Trophoblast cell (in vitro differentiated cells and primary cell): ENCODE measurements around the gene FOXRED1.

Source experiments
- DNase-seq, 2 donors: peaks; one replicate each; pipeline ENCODE4 v3.0.0-alpha.2; 2016
- H2AFZ ChIP-seq: 2 replicates; pipeline ENCODE4 v1.6.1; 2013; ENCODE audit warnings: low read length, moderate library complexity, mild to moderate bottlenecking; ENCODE audit not compliant: insufficient read depth, poor library complexity
- H2AK5ac ChIP-seq: 2 replicates; pipeline ENCODE4 v1.6.1; 2013; ENCODE audit warnings: mild to moderate bottlenecking, low read length
- H2BK120ac ChIP-seq: 2 replicates; pipeline ENCODE4 v1.6.1; 2013; ENCODE audit warnings: low read length, mild to moderate bottlenecking, moderate library complexity; ENCODE audit not compliant: insufficient read depth, poor library complexity
- H2BK12ac ChIP-seq: 2 replicates; pipeline ENCODE4 v1.6.1; 2013; ENCODE audit warnings: mild to moderate bottlenecking, low read length, moderate library complexity
- H2BK5ac ChIP-seq: 2 replicates; pipeline ENCODE4 v1.6.1; 2013; ENCODE audit warnings: low read length, low read depth, moderate library complexity, mild to moderate bottlenecking; ENCODE audit not compliant: poor library complexity
- H3K14ac ChIP-seq: 2 replicates; pipeline ENCODE4 v1.6.1; 2013; ENCODE audit warnings: mild to moderate bottlenecking, low read length
- H3K18ac ChIP-seq: 2 replicates; pipeline ENCODE4 v1.6.1; 2013; ENCODE audit warnings: mild to moderate bottlenecking, low read length
- H3K23ac ChIP-seq: 2 replicates; pipeline ENCODE4 v1.6.1; 2013; ENCODE audit warnings: low read length
- H3K27ac ChIP-seq: 2 replicates; pipeline ENCODE4 v1.5.1; 2013; ENCODE audit warnings: low read depth, mild to moderate bottlenecking, inconsistent platforms, low read length, moderate library complexity
- H3K27me3 ChIP-seq: 2 replicates; pipeline ENCODE4 v1.6.1; 2013; ENCODE audit warnings: inconsistent platforms, mild to moderate bottlenecking, low read length, moderate library complexity; ENCODE audit not compliant: insufficient read depth
- H3K36me3 ChIP-seq, 2 experiments: 1 replicate in 1 of 2; 2 replicates in 1 of 2; pipeline ENCODE4 v1.6.1; 2013; ENCODE audit warnings: low read length in 2 of 2, mild to moderate bottlenecking in 2 of 2, moderate library complexity in 1 of 2; ENCODE audit not compliant: insufficient read depth in 2 of 2, control insufficient read depth in 1 of 2
- H3K4ac ChIP-seq: 2 replicates; pipeline ENCODE4 v1.6.1; 2013; ENCODE audit warnings: low read depth, mild to moderate bottlenecking, low read length, moderate library complexity
- H3K4me1 ChIP-seq, 2 experiments: 1 replicate in 1 of 2; 2 replicates in 1 of 2; pipeline ENCODE4 v1.6.1; 2013; ENCODE audit warnings: low read length in 2 of 2, mild to moderate bottlenecking in 2 of 2, moderate library complexity in 1 of 2; ENCODE audit not compliant: insufficient read depth in 2 of 2, control insufficient read depth in 1 of 2
- H3K4me2 ChIP-seq: 2 replicates; pipeline ENCODE4 v1.6.1; 2013; ENCODE audit warnings: inconsistent platforms, mild to moderate bottlenecking, low read length, moderate library complexity
- H3K4me3 ChIP-seq: 2 replicates; pipeline ENCODE4 v1.5.1; 2013; ENCODE audit warnings: mild to moderate bottlenecking, low read depth, low read length, inconsistent platforms
- H3K79me1 ChIP-seq: one replicate; pipeline ENCODE4 v1.6.1; 2013; ENCODE audit warnings: low read length
- H3K79me2 ChIP-seq: 2 replicates; pipeline ENCODE4 v1.6.1; 2013; ENCODE audit warnings: low read length, mild to moderate bottlenecking; ENCODE audit not compliant: control insufficient read depth, insufficient read depth, poor library complexity
- H3K9ac ChIP-seq: 2 replicates; pipeline ENCODE4 v1.6.1; 2013; ENCODE audit warnings: mild to moderate bottlenecking, low read length
- H3K9me3 ChIP-seq: 2 replicates; pipeline ENCODE4 v1.6.1; 2013; ENCODE audit warnings: low read depth, mild to moderate bottlenecking, control low read depth, inconsistent platforms, low read length; ENCODE audit not compliant: insufficient read depth
- H4K12ac ChIP-seq: 2 replicates; pipeline ENCODE4 v1.6.1; 2013; ENCODE audit warnings: low read depth, mild to moderate bottlenecking, low read length, moderate library complexity
- H4K8ac ChIP-seq: 2 replicates; pipeline ENCODE4 v1.6.1; 2013; ENCODE audit warnings: low read depth, mild to moderate bottlenecking, low read length, moderate library complexity
- H4K91ac ChIP-seq: one replicate; pipeline ENCODE4 v1.6.1; 2013; ENCODE audit warnings: low read depth, mild to moderate bottlenecking, low read length, moderate library complexity
- WGBS: extraction: QIAGEN DNeasy Blood & Tissue Kit; methylation state at CpG from one replicate; pipeline ENCODE4 v1.1.7; 2013; ENCODE audit warnings: missing lambda C conversion rate; ENCODE audit not compliant: insufficient read length, insufficient coverage; ENCODE audit errors: extremely low coverage; 5-methylcytosine and 5-hydroxymethylcytosine counted together

FOXRED1 gene

GRCh38 chr11:126293726-126294125, 24.8 kb downstream of the FOXRED1 start:
- Histone ChIP-seq H3K4me2 (no peak overlapping the region), H3K9ac (no peak overlapping the region), H3K18ac (no peak overlapping the region), H3K36me3 (peaks cover 16 to 22% of the 10 kb centered on the region in 2 experiments), H4K8ac (no peak overlapping the region), H2BK120ac (no peak overlapping the region), H3K9me3 (no peaks in the 10 kb centered on the region), H4K12ac (no peak overlapping the region), H2BK5ac (no peak overlapping the region), H3K79me1 (no peaks in the 10 kb centered on the region), H2BK12ac (no peak overlapping the region), H3K4me1 (peaks cover 13 to 14% of the 10 kb centered on the region in 2 experiments), H3K27ac (no peak overlapping the region), H4K91ac (no peak overlapping the region), H3K27me3 (no peaks in the 10 kb centered on the region), H3K4me3 (no peak overlapping the region), H2AK5ac (no peak overlapping the region), H3K4ac (no peak overlapping the region), H3K14ac (no peak overlapping the region), H3K79me2 (no peaks in the 10 kb centered on the region), H2AFZ (no peak overlapping the region), H3K23ac (no peak overlapping the region)
- no CpG with 5 or more reads among the region's 5 CpGs for WGBS
- DNase-seq = no peak

GRCh38 chr11:126297004-126297403, 28.1 kb downstream of the FOXRED1 start:
- Histone ChIP-seq H4K91ac (no peak overlapping the region), H3K27me3 (no peaks in the 10 kb centered on the region), H3K4me1 (no peaks in the 10 kb centered on the region), H3K14ac (no peak overlapping the region), H3K9me3 (no peaks in the 10 kb centered on the region), H4K12ac (no peak overlapping the region), H3K4me2 (no peak overlapping the region), H3K79me1 (no peaks in the 10 kb centered on the region), H3K36me3 (peaks cover 12 to 19% of the 10 kb centered on the region in 2 experiments), H3K23ac (no peak overlapping the region), H3K4ac (no peak overlapping the region), H3K79me2 (no peaks in the 10 kb centered on the region), H3K9ac (no peak overlapping the region), H4K8ac (no peak overlapping the region), H2BK120ac (no peak overlapping the region), H2AK5ac (no peak overlapping the region), H2AFZ (no peak overlapping the region), H2BK12ac (no peak overlapping the region), H3K18ac (no peak overlapping the region), H2BK5ac (no peak overlapping the region), H3K4me3 (no peak overlapping the region), H3K27ac (no peak overlapping the region)
- no CpG with 5 or more reads among the region's 2 CpGs for WGBS
- DNase-seq = no peak

GRCh38 chr11:126303623-126304456, 34.9 kb downstream of the FOXRED1 start, which contains the start of gene DCPS:
TSS of gene DCPS (plus strand) at chr11:126304060. CDS start at chr11:126304081, 21 bp downstream.
- Histone ChIP-seq H3K4me2 (peak within 1 kb of the TSS; percentile 61), H2AFZ (peak within 1 kb of the TSS; percentile 93), H3K9me3 (no peaks in the 10 kb centered on the region), H2BK5ac (peak within 1 kb of the TSS; percentile 55), H2BK12ac (no peak within 1 kb of the TSS), H4K12ac (peak within 1 kb of the TSS; percentile 91), H4K8ac (peak within 1 kb of the TSS; percentile 93), H3K4ac (peak within 1 kb of the TSS; percentile 46), H3K36me3 (peaks cover 0 to 2% of the 10 kb centered on the region in 2 experiments), H2BK120ac (peak within 1 kb of the TSS; percentile 71), H3K27me3 (no peaks in the 10 kb centered on the region), H3K18ac (peak within 1 kb of the TSS; percentile 92), H3K79me1 (peaks cover 5% of the 10 kb centered on the region), H3K4me1 (peaks cover 0 to 4% of the 10 kb centered on the region in 2 experiments), H3K9ac (peak within 1 kb of the TSS; percentile 78), H3K4me3 (peak within 1 kb of the TSS; percentile 75), H3K79me2 (peaks cover 4% of the 10 kb centered on the region), H3K23ac (no peak within 1 kb of the TSS), H4K91ac (peak within 1 kb of the TSS; percentile 78), H2AK5ac (no peak within 1 kb of the TSS), H3K14ac (peak within 1 kb of the TSS; percentile 76), H3K27ac (peak within 1 kb of the TSS; percentile 50)
- DNase-seq = peak; percentile 95 to 96
- WGBS = no CpG with 5 or more reads among the region's 61 CpGs

GRCh38 chr11:126304457-126305075, 35.6 kb downstream of the FOXRED1 start:
- Histone ChIP-seq H3K4ac (no peak overlapping the region), H3K27me3 (no peaks in the 10 kb centered on the region), H4K12ac (no peak overlapping the region), H3K27ac (no peak overlapping the region), H3K9ac (no peak overlapping the region), H2BK5ac (no peak overlapping the region), H2AK5ac (no peak overlapping the region), H3K4me1 (peaks cover 0 to 4% of the 10 kb centered on the region in 2 experiments), H4K91ac (no peak overlapping the region), H3K36me3 (peaks cover 0 to 2% of the 10 kb centered on the region in 2 experiments), H3K4me2 (peak overlapping the region; percentile 61), H3K18ac (no peak overlapping the region), H3K79me2 (peaks cover 4% of the 10 kb centered on the region), H3K14ac (no peak overlapping the region), H3K9me3 (no peaks in the 10 kb centered on the region), H3K4me3 (no peak overlapping the region), H4K8ac (no peak overlapping the region), H3K79me1 (peaks cover 5% of the 10 kb centered on the region), H2BK12ac (no peak overlapping the region), H2AFZ (peak overlapping the region; percentile 93), H2BK120ac (no peak overlapping the region), H3K23ac (no peak overlapping the region)
- DNase-seq = no peak
- no CpG with 5 or more reads among the region's 12 CpGs for WGBS
